Measurements from ENCODE around the gene MGA.

GRCh38 chr15:41790756-41791546 lies 130.7 kb downstream of the MGA start:
- TF ChIP-seq CTCF (conservative IDR thresholded peaks at IDR 0.05) (no peak), ZFX (IDR thresholded peaks at IDR 0.05) (no peak)

All from C4-2B (cell line).